ENCODE results near the gene ARRDC4. TPM values are rescaled to one million over a fixed set of nuclear protein-coding genes. Genes with fewer than 3 reads are reported as not detected.

ARRDC4 gene
- total RNA-seq, 1 experiment from 2014 or later, result 9.0 TPM

GRCh38 chr15:98002419-98002818 is 41.9 kb downstream of the ARRDC4 start (continued):
- no peak for TF ChIP-seq ZNF425 (CRISPR knock-in tag; conservative IDR thresholded peaks at IDR 0.05)
- TF ChIP-seq ZNF219 (CRISPR knock-in tag; IDR thresholded peaks at IDR 0.05; ENCODE audit: borderline replicate concordance), result no peak

DNA sequence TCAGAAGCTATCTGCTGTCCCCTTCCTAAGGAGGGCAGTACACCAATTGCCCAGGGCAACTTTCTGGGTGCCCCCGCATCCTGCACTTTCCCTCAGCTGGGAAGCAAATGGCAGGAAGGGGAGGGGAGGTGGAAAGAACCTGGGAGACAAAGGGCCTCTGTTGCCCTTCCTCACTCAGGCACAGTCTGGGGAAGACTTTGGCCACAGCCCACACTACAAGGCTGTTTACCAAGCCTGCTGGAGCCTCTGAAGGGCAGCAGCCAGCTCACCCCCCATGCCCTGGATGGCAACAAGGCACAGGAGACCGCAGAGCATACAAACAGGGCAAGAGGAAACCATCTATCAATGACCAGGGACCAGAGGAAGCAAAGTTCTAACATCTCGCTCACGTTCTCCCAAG is 42.4 kb downstream of the ARRDC4 start:
- H3K4me3 Mint-ChIP-seq, result no peak overlapping the region
- H3K36me3 Mint-ChIP-seq, result no peaks in the 10 kb centered on the region
- ChIA-PET CTCF (no interaction called here), POLR2A (no interaction called here)
- no peak overlapping the region for H3K27ac Mint-ChIP-seq
- no peaks in the 10 kb centered on the region for H3K9me3 Mint-ChIP-seq
- ATAC-seq, result no peak
- H3K27me3 Mint-ChIP-seq (ENCODE audit: low read depth), result no peaks in the 10 kb centered on the region
- no peaks in the 10 kb centered on the region; the same call in 1 of the 2 replicates for H3K4me1 Mint-ChIP-seq
- DNase-seq (ENCODE audit: low spot score), result no peak
- TF ChIP-seq CTCF (IDR thresholded peaks at IDR 0.05) (no peak), MYBL2 (CRISPR knock-in tag; IDR thresholded peaks at IDR 0.05) (no peak), ZNF219 (CRISPR knock-in tag; IDR thresholded peaks at IDR 0.05; ENCODE audit: borderline replicate concordance) (no peak), HMGA2 (CRISPR knock-in tag; IDR thresholded peaks at IDR 0.05) (no peak), ZNF281 (CRISPR knock-in tag; IDR thresholded peaks at IDR 0.05) (no peak), SMAD3 (CRISPR knock-in tag; IDR thresholded peaks at IDR 0.05; ENCODE audit: borderline replicate concordance) (no peak), TEAD4 (CRISPR knock-in tag; IDR thresholded peaks at IDR 0.05) (no peak)
- TF ChIP-seq, protein P1, sequence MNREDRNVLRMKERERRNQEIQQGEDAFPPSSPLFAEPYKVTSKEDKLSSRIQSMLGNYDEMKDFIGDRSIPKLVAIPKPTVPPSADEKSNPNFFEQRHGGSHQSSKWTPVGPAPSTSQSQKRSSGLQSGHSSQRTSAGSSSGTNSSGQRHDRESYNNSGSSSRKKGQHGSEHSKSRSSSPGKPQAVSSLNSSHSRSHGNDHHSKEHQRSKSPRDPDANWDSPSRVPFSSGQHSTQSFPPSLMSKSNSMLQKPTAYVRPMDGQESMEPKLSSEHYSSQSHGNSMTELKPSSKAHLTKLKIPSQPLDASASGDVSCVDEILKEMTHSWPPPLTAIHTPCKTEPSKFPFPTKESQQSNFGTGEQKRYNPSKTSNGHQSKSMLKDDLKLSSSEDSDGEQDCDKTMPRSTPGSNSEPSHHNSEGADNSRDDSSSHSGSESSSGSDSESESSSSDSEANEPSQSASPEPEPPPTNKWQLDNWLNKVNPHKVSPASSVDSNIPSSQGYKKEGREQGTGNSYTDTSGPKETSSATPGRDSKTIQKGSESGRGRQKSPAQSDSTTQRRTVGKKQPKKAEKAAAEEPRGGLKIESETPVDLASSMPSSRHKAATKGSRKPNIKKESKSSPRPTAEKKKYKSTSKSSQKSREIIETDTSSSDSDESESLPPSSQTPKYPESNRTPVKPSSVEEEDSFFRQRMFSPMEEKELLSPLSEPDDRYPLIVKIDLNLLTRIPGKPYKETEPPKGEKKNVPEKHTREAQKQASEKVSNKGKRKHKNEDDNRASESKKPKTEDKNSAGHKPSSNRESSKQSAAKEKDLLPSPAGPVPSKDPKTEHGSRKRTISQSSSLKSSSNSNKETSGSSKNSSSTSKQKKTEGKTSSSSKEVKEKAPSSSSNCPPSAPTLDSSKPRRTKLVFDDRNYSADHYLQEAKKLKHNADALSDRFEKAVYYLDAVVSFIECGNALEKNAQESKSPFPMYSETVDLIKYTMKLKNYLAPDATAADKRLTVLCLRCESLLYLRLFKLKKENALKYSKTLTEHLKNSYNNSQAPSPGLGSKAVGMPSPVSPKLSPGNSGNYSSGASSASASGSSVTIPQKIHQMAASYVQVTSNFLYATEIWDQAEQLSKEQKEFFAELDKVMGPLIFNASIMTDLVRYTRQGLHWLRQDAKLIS (CRISPR knock-in tag; IDR thresholded peaks at IDR 0.05; ENCODE audit: borderline replicate concordance), result no peak
- TF ChIP-seq, protein P2, sequence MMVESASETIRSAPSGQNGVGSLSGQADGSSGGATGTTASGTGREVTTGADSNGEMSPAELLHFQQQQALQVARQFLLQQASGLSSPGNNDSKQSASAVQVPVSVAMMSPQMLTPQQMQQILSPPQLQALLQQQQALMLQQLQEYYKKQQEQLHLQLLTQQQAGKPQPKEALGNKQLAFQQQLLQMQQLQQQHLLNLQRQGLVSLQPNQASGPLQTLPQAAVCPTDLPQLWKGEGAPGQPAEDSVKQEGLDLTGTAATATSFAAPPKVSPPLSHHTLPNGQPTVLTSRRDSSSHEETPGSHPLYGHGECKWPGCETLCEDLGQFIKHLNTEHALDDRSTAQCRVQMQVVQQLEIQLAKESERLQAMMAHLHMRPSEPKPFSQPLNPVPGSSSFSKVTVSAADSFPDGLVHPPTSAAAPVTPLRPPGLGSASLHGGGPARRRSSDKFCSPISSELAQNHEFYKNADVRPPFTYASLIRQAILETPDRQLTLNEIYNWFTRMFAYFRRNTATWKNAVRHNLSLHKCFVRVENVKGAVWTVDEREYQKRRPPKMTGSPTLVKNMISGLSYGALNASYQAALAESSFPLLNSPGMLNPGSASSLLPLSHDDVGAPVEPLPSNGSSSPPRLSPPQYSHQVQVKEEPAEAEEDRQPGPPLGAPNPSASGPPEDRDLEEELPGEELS (CRISPR knock-in tag; IDR thresholded peaks at IDR 0.05), result no peak

GRCh38 chr15:98003518-98003917 is 43.0 kb downstream of the ARRDC4 start:
- no peaks in the 10 kb centered on the region for H3K27me3 Mint-ChIP-seq (ENCODE audit: low read depth)
- CTCF ChIA-PET, result no interaction called here
- H3K36me3 Mint-ChIP-seq, result no peaks in the 10 kb centered on the region
- no peak overlapping the region for H3K4me3 Mint-ChIP-seq
- ATAC-seq, result no peak
- POLR2A ChIA-PET, result no interaction called here
- no peaks in the 10 kb centered on the region; the same call in 1 of the 2 replicates for H3K4me1 Mint-ChIP-seq
- TF ChIP-seq PRRX2 (CRISPR knock-in tag; IDR thresholded peaks at IDR 0.05) (no peak), ZNF138 (CRISPR knock-in tag; conservative IDR thresholded peaks at IDR 0.05) (no peak), FOXP1 (CRISPR knock-in tag; IDR thresholded peaks at IDR 0.05; ENCODE audit: borderline replicate concordance) (no peak)
- H3K9me3 Mint-ChIP-seq, result no peaks in the 10 kb centered on the region
- no peak for DNase-seq (ENCODE audit: low spot score)
- H3K27ac Mint-ChIP-seq, result no peak overlapping the region
